VCaP (cell line): ENCODE results near the gene TMEM190.
A peak's percentile ranks its signal among the peaks of the same experiment; 100 is the strongest.

Experiments used
- H3K27ac ChIP-seq: fragments of 450-650 bp; 2 replicates; pipeline ENCODE4 v1.5.1; 2017
- CTCF ChIP-seq: fragments of 450-650 bp; conservative IDR thresholded peaks from 2 replicates; pipeline ENCODE4 v1.5.1; 2017; ENCODE audit warnings: mild to moderate bottlenecking, moderate library complexity

Gene TMEM190

DNA sequence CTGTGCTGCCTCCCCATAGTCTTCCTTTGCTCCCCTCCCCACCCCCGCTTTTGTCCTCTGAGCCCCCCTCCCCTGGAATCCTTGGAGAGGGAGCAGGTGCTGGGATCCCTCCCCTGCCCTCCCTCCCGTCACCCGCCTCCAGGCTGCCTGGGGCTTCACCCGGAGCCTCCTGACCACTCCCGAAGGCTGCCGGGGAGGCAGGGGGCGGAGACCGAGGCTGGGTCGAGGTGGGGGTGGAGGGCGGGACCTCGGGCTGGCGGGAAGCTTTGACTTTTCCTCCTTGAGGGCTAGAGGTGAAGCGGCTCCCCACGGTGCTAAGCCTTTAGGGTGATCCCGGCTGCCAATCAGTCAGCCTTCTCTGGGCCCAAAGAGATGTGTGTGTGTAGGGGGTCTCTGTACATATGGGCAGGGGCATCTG, 35.4 kb upstream of the TMEM190 start:
- no peak for TF ChIP-seq CTCF
- H3K27ac ChIP-seq = peak overlapping the region; percentile 94

GRCh38 chr19:55341595-55342531, 34.8 kb upstream of the TMEM190 start:
- TF ChIP-seq CTCF = no peak
- H3K27ac ChIP-seq = peak overlapping the region; percentile 94; the same call in 1 of the 2 replicates

DNA sequence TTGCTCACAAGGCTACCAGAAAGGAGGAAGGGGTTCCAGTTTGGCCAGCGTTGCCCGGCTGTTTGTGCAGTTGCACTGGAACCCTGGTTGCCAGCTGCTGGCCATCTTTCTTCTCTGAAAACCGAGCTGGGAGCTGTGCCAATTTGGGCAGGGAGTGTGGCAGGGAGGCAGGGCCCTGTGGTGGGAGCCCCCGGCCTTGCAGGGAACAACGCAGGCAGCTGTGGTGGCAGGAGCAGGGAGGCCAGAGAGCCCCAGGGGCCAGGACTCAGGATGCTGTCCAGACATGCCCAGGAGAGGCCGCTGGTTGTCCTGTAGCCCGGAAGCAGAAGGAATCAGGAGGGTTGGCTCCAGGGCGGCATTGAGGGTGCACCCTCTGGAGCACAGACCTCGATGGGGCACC, 32.2 kb upstream of the TMEM190 start:
- TF ChIP-seq CTCF = no peak
- no peak overlapping the region for H3K27ac ChIP-seq

DNA sequence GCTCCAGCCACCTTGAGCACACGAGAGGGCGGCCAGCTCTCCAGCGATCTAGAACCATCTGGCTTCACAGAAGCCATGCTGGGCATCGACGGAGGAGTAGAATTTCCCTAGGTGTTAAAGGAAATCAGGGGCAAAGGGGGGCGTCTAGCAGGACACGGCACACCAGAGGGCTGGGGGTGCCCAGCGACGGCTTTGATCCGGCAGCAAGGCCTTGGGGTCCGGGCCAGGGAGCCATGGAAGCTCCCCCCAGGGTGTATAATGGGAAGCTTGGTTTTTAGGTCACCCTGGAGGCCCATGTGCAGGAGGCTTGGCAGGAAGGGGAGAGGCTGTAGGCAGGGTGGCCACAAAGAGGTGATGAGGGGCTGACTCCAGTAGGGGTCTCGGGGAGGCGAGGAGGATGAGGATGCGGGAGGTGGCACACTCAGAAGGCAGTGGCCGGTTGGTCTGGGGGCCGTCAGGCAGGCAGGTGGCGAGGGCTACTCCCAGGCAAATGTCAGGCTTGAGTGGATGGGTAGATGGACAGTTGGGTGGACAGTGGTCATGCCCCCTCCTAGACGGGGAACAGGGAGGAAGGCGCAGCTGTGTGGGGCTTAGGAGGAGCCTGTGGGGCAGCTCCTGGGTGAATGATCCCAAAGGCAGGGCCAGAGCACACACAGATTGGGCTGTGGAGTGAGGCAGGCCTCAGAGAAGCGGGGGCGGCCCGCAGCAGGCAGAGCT, 31.4 kb upstream of the TMEM190 start:
- no peak for TF ChIP-seq CTCF
- H3K27ac ChIP-seq = no peak overlapping the region

GRCh38 chr19:55345818-55346724, 30.6 kb upstream of the TMEM190 start:
- no peak overlapping the region for H3K27ac ChIP-seq
- no peak for TF ChIP-seq CTCF

DNA sequence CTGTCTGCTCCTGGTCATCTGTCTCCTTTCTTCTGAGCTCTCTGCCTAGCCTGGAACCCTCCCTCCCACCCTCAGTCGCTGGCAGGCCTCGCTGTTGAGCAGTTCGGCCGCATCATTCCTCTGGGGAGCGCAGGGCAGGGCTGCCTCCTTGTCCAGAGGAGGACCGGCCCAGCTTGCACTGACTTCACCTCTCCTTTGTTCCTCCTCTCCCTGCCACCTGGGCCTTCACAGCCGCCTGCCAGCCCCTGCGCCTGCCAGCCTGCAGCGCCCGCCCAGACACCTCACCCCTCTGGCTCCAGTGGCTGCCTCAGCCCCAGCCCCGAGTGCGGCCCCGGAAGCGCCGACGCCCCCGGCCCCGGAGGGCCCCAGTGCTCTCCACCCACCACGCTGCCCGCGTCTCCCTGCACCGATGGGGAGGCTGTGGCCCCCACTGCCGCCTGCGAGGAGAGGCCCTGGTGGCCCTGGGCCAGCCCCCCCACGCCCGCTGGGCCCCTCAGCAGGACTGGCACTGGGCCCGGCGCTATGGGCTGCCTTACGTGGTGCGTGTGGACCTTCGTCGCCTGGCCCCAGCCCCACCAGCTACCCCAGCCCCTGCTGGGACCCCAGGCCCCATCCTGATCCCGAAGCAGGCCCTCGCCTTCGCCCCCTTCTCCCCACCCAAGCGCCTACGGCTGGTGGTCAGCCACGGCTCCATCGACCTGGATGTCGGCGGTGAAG, 29.7 kb upstream of the TMEM190 start:
- no peak for TF ChIP-seq CTCF
- no peak overlapping the region for H3K27ac ChIP-seq
